HG03469 (cell line): Measurements from ENCODE around the gene ZGPAT.

Source experiments
- ATAC-seq: cut with Tn5 transposase; IDR thresholded peaks from one replicate; pipeline ENCODE4 v1.9.1; 2021; ENCODE audit warnings: mild to moderate bottlenecking, moderate library complexity, moderate number of reproducible peaks; ENCODE audit not compliant: unreplicated experiment

Gene ZGPAT

GRCh38 chr20:63691711-63692435 lies 16.0 kb upstream of the ZGPAT start:
- no peak for ATAC-seq

DNA sequence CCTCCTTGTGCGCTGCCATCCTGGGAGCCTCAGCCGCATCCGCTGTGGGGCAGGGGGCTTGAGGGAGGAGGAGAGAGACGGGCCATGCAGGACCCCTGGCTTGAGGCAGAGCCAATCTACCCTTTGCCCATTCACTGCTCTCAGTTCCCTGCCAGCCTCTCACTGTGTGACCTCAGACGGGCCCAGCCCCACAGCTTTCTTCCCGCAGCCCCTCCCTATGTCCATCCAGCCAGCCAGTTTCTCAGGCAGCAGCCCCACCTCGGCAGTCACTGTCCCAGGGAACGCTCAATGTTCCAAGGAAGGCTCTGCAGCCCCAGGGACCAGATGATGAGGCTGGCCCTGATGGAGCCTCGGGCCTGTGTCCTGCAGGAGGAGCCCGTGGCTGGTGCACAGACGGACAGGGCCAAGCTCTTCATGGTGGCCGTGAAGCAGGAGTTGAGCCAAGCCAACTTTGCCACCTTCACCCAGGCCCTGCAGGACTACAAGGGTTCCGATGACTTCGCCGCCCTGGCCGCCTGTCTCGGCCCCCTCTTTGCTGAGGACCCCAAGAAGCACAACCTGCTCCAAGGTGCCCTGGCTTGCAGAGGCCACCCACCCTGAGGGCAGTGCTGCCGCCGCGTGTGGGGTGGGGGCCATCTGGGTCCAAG lies 15.3 kb upstream of the ZGPAT start:
- no peak for ATAC-seq

DNA sequence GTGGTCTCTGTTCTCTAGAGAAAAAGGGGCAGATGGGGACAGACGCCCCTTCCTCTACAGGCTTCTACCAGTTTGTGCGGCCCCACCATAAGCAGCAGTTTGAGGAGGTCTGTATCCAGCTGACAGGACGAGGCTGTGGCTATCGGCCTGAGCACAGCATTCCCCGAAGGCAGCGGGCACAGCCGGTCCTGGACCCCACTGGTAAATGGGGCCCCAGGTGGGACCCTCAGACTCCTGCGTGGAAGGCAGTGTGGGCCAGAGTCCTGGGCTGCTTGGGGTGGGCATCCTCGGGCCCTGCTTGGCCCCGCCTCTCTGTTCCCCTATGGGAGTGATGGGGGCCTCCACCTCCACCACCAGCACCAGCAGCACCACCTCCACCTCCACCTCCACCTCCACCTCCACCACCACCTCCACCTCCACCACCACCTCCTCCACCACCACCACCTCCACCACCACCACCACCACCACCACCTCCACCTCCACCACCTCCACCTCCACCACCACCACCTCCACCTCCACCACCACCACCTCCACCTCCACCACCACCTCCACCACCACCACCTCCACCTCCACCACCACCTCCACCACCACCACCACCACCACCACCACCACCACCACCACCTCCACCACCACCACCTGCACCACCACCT lies 14.6 kb upstream of the ZGPAT start:
- no peak for ATAC-seq

DNA sequence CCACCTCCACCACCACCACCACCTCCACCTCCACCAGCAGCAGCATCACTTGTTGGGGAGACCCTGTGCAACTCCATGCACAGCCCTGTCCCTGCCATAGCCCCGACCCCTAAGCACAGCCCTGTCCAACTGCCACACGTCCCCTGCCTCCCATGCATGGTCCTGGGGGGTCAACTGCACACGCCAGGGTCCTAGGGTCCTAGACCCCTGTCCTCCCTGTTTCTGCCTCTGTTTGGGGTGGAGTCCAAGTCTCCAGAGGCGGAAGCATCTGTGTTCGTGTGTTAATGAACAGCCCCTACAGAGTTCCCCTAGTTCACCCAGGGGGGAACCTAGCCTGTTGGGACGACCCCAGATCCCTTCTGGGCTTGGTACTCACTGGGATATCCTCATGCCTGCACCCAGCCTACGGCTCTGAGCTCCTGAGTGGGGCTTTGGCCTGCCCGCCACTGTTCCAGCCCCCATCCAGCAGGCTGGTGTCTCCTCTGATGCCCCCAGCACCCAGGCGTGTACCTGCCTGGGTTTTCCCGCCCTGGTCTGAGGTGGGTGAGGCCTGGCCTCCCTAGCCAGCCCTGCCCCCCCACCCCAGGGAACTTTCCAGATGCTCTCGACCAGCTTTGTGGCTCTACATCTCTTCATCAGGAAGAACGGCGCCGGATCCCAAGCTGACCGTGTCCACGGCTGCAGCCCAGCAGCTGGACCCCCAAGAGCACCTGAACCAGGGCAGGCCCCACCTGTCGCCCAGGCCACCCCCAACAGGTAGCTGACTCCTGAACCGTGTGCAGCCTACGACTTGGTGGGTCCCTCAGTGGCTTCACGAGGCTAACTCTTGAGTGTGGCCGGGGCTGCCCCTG lies 13.9 kb upstream of the ZGPAT start:
- no peak for ATAC-seq

DNA sequence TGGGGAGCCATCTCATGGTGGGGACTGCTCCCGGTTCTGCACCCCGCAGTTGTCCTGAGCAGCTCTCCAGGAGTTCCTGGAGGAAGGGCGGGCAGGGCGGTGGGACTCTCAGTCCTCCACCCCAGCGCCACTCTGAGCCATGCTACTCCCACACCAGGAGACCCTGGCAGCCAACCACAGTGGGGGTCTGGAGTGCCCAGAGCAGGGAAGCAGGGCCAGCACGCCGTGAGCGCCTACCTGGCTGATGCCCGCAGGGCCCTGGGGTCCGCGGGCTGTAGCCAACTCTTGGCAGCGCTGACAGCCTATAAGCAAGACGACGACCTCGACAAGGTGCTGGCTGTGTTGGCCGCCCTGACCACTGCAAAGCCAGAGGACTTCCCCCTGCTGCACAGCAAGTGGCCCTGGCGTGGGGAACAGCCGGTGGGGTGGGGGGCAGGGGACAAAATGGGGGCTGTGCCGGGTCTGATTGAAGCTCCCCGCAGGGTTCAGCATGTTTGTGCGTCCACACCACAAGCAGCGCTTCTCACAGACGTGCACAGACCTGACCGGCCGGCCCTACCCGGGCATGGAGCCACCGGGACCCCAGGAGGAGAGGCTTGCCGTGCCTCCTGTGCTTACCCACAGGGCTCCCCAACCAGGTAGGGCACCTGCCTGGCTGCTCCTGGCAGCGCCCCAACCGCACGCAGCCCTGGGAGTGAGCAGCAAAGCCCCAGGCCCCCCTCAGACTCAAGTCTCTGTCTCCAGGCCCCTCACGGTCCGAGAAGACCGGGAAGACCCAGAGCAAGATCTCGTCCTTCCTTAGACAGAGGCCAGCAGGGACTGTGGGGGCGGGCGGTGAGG lies 13.0 kb upstream of the ZGPAT start:
- ATAC-seq, result no peak

DNA sequence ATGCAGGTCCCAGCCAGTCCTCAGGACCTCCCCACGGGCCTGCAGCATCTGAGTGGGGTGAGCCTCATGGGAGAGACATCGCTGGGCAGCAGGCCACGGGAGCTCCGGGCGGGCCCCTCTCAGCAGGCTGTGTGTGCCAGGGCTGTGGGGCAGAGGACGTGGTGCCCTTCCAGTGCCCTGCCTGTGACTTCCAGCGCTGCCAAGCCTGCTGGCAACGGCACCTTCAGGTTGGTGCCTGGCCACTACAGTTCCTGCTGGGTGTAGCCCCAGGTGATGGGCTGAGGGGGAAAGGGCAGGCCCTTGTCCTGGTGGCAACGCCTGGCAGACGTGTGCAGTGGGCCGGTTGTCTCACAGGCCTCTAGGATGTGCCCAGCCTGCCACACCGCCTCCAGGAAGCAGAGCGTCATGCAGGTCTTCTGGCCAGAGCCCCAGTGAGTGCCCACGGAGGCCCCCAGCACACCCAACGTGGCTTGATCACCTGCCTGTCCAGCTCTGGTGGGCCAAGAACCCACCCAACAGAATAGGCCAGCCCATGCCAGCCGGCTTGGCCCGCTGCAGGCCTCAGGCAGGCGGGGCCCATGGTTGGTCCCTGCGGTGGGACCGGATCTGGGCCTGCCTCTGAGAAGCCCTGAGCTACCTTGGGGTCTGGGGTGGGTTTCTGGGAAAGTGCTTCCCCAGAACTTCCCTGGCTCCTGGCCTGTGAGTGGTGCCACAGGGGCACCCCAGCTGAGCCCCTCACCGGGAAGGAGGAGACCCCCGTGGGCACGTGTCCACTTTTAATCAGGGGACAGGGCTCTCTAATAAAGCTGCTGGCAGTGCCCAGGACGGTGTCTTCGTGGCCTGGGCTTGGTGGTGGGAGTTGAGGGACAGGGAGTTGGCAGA lies 12.2 kb upstream of the ZGPAT start:
- no peak for ATAC-seq

- no peak for ATAC-seq
Observed at GRCh38 chr20:63696306-63696627, 11.6 kb upstream of the ZGPAT start.

GRCh38 chr20:63696628-63697356 lies 11.0 kb upstream of the ZGPAT start, which contains the start of gene TNFRSF6B:
Gene TNFRSF6B (plus strand): TSS chr20:63696652. CDS start chr20:63696768, 116 bp downstream.
- ATAC-seq, result no peak

GRCh38 chr20:63697357-63697867 lies 10.4 kb upstream of the ZGPAT start:
- no peak for ATAC-seq

GRCh38 chr20:63697868-63698545 lies 9.8 kb upstream of the ZGPAT start:
- ATAC-seq, result no peak

GRCh38 chr20:63698739-63699465 lies 8.9 kb upstream of the ZGPAT start:
- ATAC-seq, result no peak

- ATAC-seq, result no peak
Observed at GRCh38 chr20:63699466-63700198, 8.2 kb upstream of the ZGPAT start.

- ATAC-seq, result no peak
Observed at GRCh38 chr20:63700199-63701050, 7.4 kb upstream of the ZGPAT start.

GRCh38 chr20:63701051-63701328 lies 6.8 kb upstream of the ZGPAT start:
- ATAC-seq, result no peak

DNA sequence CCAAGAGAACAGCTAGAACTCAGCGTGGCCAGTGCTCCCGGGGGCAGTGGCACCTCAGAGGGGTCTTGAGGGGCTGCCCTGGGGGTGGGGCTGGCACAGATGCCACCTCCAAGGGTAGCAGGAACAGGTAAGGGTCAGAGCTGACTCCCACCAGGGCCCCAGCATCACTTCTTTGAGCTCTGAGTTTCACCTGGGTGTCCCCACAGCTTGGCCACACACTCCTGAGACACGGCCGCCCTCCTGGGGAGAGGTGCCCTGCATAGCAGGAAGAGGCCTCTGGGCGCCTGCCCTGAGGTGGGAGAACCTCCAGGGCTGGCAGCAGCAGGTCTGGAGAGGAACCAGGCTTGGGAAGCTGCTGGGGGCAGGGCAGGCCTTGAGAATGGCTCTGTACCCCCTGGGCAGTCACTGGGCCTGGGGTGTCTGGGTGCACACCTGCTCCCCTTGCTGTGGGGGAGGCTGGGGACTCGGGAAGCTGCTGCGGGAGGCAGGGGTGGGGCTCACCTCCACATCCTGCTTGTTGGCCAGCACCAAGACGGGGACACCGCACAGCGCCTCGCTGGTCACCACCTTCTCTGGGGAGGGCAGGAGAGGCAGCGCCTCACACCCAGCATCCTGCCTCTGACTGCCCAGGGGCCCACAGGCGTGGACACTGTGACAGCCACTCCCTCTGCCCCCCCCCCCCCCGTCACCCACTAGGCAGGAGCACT lies 6.4 kb upstream of the ZGPAT start:
- ATAC-seq, result no peak
